Measurements from ENCODE around the gene VSTM2B. TPM values are rescaled to one million over a fixed set of nuclear protein-coding genes. Genes with fewer than 3 reads are reported as not detected.

The VSTM2B gene
- total RNA-seq, 1 donor from 2014 or later, result not detected

- peaks cover 11% of the 10 kb centered on the region for H3K4me1 Mint-ChIP-seq
- no peaks in the 10 kb centered on the region for H3K9me3 Mint-ChIP-seq
- DNase-seq, result no peak
- intact Hi-C loops (cut with micrococcal nuclease), result no loop called here
- no peak overlapping the region for H3K4me3 Mint-ChIP-seq
- H3K27me3 Mint-ChIP-seq, result no peaks in the 10 kb centered on the region
- peaks cover 58% of the 10 kb centered on the region for H3K36me3 Mint-ChIP-seq (ENCODE audit: low read depth)
- H3K27ac Mint-ChIP-seq, result no peak overlapping the region
Measured at GRCh38 chr19:29612801-29613595, 87.2 kb downstream of the VSTM2B start.

DNA sequence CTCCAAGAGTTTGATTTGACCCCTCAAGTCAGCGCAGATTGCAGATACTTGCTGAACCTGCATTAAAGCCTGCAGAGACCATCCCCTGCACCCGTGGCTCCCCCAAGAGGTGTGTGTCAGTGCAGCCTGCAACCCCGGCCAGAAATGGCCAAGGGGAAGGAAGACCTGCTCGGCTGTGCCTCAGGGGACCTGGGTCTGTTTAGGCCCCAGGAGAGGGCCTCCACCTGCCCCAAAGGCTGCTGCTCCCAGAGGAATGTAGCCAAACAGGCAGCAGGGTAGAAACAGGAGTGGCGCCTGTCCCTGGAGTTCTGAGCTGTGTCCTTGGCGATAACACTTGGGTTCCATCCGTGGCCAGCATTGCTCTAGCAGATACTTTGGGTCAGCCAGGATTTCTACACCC lies 88.3 kb downstream of the VSTM2B start:
- no peak for DNase-seq
- intact Hi-C loops (cut with micrococcal nuclease), result no loop called here
- peaks cover 8% of the 10 kb centered on the region for H3K4me1 Mint-ChIP-seq
- no peak overlapping the region for H3K4me3 Mint-ChIP-seq
- no peaks in the 10 kb centered on the region for H3K27me3 Mint-ChIP-seq
- H3K36me3 Mint-ChIP-seq (ENCODE audit: low read depth), result peaks cover 52% of the 10 kb centered on the region
- H3K9me3 Mint-ChIP-seq, result no peaks in the 10 kb centered on the region
- H3K27ac Mint-ChIP-seq, result no peak overlapping the region

Other genes starting within 250 kb of the VSTM2B start
- gene POP4, start 80.3 kb downstream of the VSTM2B start, total RNA-seq, result 121 TPM in 2 replicates
- 24.0 and 26.7 TPM in 2 replicates for gene PLEKHF1, start 139.5 kb downstream of the VSTM2B start, total RNA-seq
- 41.4 and 41.6 TPM in 2 replicates for gene C19orf12, start 189.3 kb downstream of the VSTM2B start, total RNA-seq

All from activated CD4-positive, alpha-beta T cell treated with anti-CD3 and anti-CD28 coated beads, Interleukin-2, amount 10 ng/mL, durations not matched to agents 24 days and 14 days (primary cell).